Glutamatergic neuron (in vitro differentiated cells): Measurements from ENCODE around the gene CTBP1. TPM values are rescaled to one million over a fixed set of nuclear protein-coding genes. Genes with fewer than 3 reads are reported as not detected.

Source experiments
- DNase-seq: peaks from one replicate; pipeline ENCODE4 v3.0.0; 2022
- H3K27ac Mint-ChIP-seq: one replicate; pipeline ENCODE4 v1.8.0; 2020; ENCODE audit warnings: mild to moderate bottlenecking, mixed read lengths, inconsistent platforms; ENCODE audit not compliant: unreplicated experiment
- H3K27me3 Mint-ChIP-seq: one replicate; pipeline ENCODE4 v1.8.0; 2020; ENCODE audit warnings: mild to moderate bottlenecking, moderate library complexity, mixed read lengths, inconsistent platforms; ENCODE audit not compliant: unreplicated experiment
- H3K36me3 Mint-ChIP-seq: one replicate; pipeline ENCODE4 v1.8.0; 2020; ENCODE audit warnings: mild to moderate bottlenecking, mixed read lengths, inconsistent platforms; ENCODE audit not compliant: unreplicated experiment
- H3K4me1 Mint-ChIP-seq: one replicate; pipeline ENCODE4 v1.8.0; 2020; ENCODE audit warnings: mild to moderate bottlenecking, low read depth, mixed read lengths, inconsistent platforms; ENCODE audit not compliant: unreplicated experiment
- H3K4me3 Mint-ChIP-seq: one replicate; pipeline ENCODE4 v1.8.0; 2020; ENCODE audit warnings: mild to moderate bottlenecking, mixed read lengths, inconsistent platforms; ENCODE audit not compliant: unreplicated experiment
- H3K9me3 Mint-ChIP-seq: one replicate; pipeline ENCODE4 v1.8.0; 2020; ENCODE audit warnings: mild to moderate bottlenecking, moderate library complexity, mixed read lengths, inconsistent platforms; ENCODE audit not compliant: unreplicated experiment
- CTCF ChIP-seq: fragments of 200-600 bp; sonication (generic); IDR thresholded peaks from one replicate; pipeline ENCODE4 v1.5.0; 2021; ENCODE audit not compliant: partially characterized antibody, unreplicated experiment
- total RNA-seq: library from RNA; stranded (reverse); fragmentation: NEBNext Ultra II Directional; extraction: Animal tissue kit (Norgen Biotek cat#: 25700); gene quantifications from one replicate; pipeline ENCODE4 v1.2.1, GENCODE V29; 2021; ENCODE audit not compliant: unreplicated experiment

Gene CTBP1
- total RNA-seq, 1 donor from 2014 or later = 302 TPM

GRCh38 chr4:1244081-1244977, 4.6 kb downstream of the CTBP1 start:
- Mint-ChIP-seq H3K4me3 (peak overlapping the region; percentile 76), H3K27me3 (peaks cover 25% of the 10 kb centered on the region), H3K4me1 (peaks cover 39% of the 10 kb centered on the region), H3K27ac (peak overlapping the region; percentile 96), H3K36me3 (peaks cover 4% of the 10 kb centered on the region), H3K9me3 (peaks cover 29% of the 10 kb centered on the region)
- peak; percentile 59 for DNase-seq
- TF ChIP-seq CTCF = no peak

- peak overlapping the region; percentile 76 for H3K4me3 Mint-ChIP-seq
- peaks cover 41% of the 10 kb centered on the region for H3K4me1 Mint-ChIP-seq
- peaks cover 25% of the 10 kb centered on the region for H3K27me3 Mint-ChIP-seq
- H3K36me3 Mint-ChIP-seq = peaks cover 4% of the 10 kb centered on the region
- H3K27ac Mint-ChIP-seq = peak overlapping the region; percentile 96
- no peak for TF ChIP-seq CTCF
- DNase-seq = no peak
- peaks cover 32% of the 10 kb centered on the region for H3K9me3 Mint-ChIP-seq
These were observed 5.4 kb downstream of the CTBP1 start for GRCh38 chr4:1243451-1244080.

GRCh38 chr4:1242506-1243450, 6.2 kb downstream of the CTBP1 start:
- H3K9me3 Mint-ChIP-seq = peaks cover 32% of the 10 kb centered on the region
- TF ChIP-seq CTCF = no peak

GRCh38 chr4:1241936-1242505, 6.9 kb downstream of the CTBP1 start:
- Mint-ChIP-seq H3K27me3 (peaks cover 23% of the 10 kb centered on the region), H3K9me3 (peaks cover 29% of the 10 kb centered on the region), H3K27ac (no peak overlapping the region), H3K4me1 (peaks cover 40% of the 10 kb centered on the region), H3K36me3 (peaks cover 4% of the 10 kb centered on the region), H3K4me3 (peak overlapping the region; percentile 39)
- no peak for DNase-seq
- no peak for TF ChIP-seq CTCF

More at GRCh38 chr4:1242506-1243450, 6.2 kb downstream of the CTBP1 start:
- peak overlapping the region; percentile 96 for H3K27ac Mint-ChIP-seq
- H3K36me3 Mint-ChIP-seq = peaks cover 4% of the 10 kb centered on the region
- H3K4me3 Mint-ChIP-seq = peak overlapping the region; percentile 39
- H3K4me1 Mint-ChIP-seq = peaks cover 41% of the 10 kb centered on the region
- no peak for DNase-seq
- H3K27me3 Mint-ChIP-seq = peaks cover 25% of the 10 kb centered on the region
